Dendritic cell treated with granulocyte-macrophage colony-stimulating factor and Interleukin-4, amounts not matched to agents 40 ng/mL and 50 ng/mL, for 4 days (primary cell): Measurements from ENCODE around the gene BABAM2.
A peak's percentile ranks its signal among the peaks of the same experiment; 100 is the strongest.

Experiments used
- H3K27ac Mint-ChIP-seq: one replicate; pipeline ENCODE4 v1.8.0; 2022; ENCODE audit warnings: mild to moderate bottlenecking, mixed read lengths
- H3K27me3 Mint-ChIP-seq: one replicate; pipeline ENCODE4 v1.8.0; 2022; ENCODE audit warnings: mild to moderate bottlenecking, mixed read lengths
- H3K36me3 Mint-ChIP-seq: one replicate; pipeline ENCODE4 v1.8.0; 2022; ENCODE audit warnings: low read depth, mixed read lengths
- H3K4me1 Mint-ChIP-seq: one replicate; pipeline ENCODE4 v1.8.0; 2022; ENCODE audit warnings: low read depth, mixed read lengths
- H3K4me3 Mint-ChIP-seq: one replicate; pipeline ENCODE4 v1.8.0; 2022; ENCODE audit warnings: mild to moderate bottlenecking, moderate library complexity, mixed read lengths
- H3K9me3 Mint-ChIP-seq: one replicate; pipeline ENCODE4 v1.8.0; 2022; ENCODE audit warnings: mixed read lengths
- intact Hi-C: fragments of 100-400 bp; cut with micrococcal nuclease; formaldehyde crosslinking; loops from one replicate; pipeline ENCODE4 v1.15.0; 2022

BABAM2 gene

GRCh38 chr2:27886322-27886721 lies 4.2 kb upstream of the BABAM2 start:
- no peak overlapping the region for H3K4me3 Mint-ChIP-seq
- peaks cover 5% of the 10 kb centered on the region for H3K9me3 Mint-ChIP-seq
- intact Hi-C loops = loop anchor here (5.0 kb wide), 1 partner anchor 114 kb away; the partner anchor contains the start of gene MRPL33
- peaks cover 16% of the 10 kb centered on the region for H3K36me3 Mint-ChIP-seq
- H3K27me3 Mint-ChIP-seq = no peaks in the 10 kb centered on the region
- H3K4me1 Mint-ChIP-seq = peaks cover 20% of the 10 kb centered on the region
- H3K27ac Mint-ChIP-seq = no peak overlapping the region

- Mint-ChIP-seq H3K9me3 (peaks cover 5% of the 10 kb centered on the region), H3K4me1 (peaks cover 28% of the 10 kb centered on the region), H3K27me3 (no peaks in the 10 kb centered on the region), H3K27ac (no peak overlapping the region), H3K36me3 (peaks cover 16% of the 10 kb centered on the region), H3K4me3 (no peak overlapping the region)
- intact Hi-C loops = loop anchor here (5.0 kb wide), 1 partner anchor 115 kb away; the partner anchor contains the start of gene MRPL33
These were observed 3.4 kb upstream of the BABAM2 start for GRCh38 chr2:27887111-27887510.

- Mint-ChIP-seq H3K4me1 (peaks cover 35% of the 10 kb centered on the region), H3K27me3 (no peaks in the 10 kb centered on the region), H3K27ac (no peak overlapping the region), H3K4me3 (no peak overlapping the region), H3K9me3 (no peaks in the 10 kb centered on the region), H3K36me3 (peaks cover 16% of the 10 kb centered on the region)
- intact Hi-C loops = loop anchor here (5.0 kb wide), 1 partner anchor 116 kb away; the partner anchor contains the start of gene MRPL33
These were observed 2.7 kb upstream of the BABAM2 start for GRCh38 chr2:27887830-27888229.

- Mint-ChIP-seq H3K4me1 (peaks cover 45% of the 10 kb centered on the region), H3K36me3 (peaks cover 16% of the 10 kb centered on the region), H3K27me3 (no peaks in the 10 kb centered on the region), H3K9me3 (no peaks in the 10 kb centered on the region), H3K4me3 (no peak overlapping the region), H3K27ac (no peak overlapping the region)
- intact Hi-C loops = loop anchor here (5.0 kb wide), 1 partner anchor 116 kb away; the partner anchor contains the start of gene MRPL33
These were observed 1.7 kb upstream of the BABAM2 start for GRCh38 chr2:27888790-27889189.

- H3K36me3 Mint-ChIP-seq = peaks cover 21% of the 10 kb centered on the region
- H3K4me3 Mint-ChIP-seq = peak overlapping the region; percentile 97
- peak overlapping the region; percentile 99 for H3K27ac Mint-ChIP-seq
- H3K27me3 Mint-ChIP-seq = no peaks in the 10 kb centered on the region
- intact Hi-C loops = loop anchor here (5.0 to 10.0 kb wide), 5 partner anchors 68 to 558 kb away; partner anchors contain the start of genes FOSL2 and MRPL33
- no peaks in the 10 kb centered on the region for H3K9me3 Mint-ChIP-seq
- H3K4me1 Mint-ChIP-seq = peaks cover 55% of the 10 kb centered on the region
These were observed 769 bp upstream of the BABAM2 start for GRCh38 chr2:27889774-27890145.

- intact Hi-C loops = loop anchor here (1.0 to 10.0 kb wide), 5 partner anchors 29 to 556 kb away; partner anchors contain the start of gene FOSL2
- H3K9me3 Mint-ChIP-seq = no peaks in the 10 kb centered on the region
- H3K36me3 Mint-ChIP-seq = peaks cover 35% of the 10 kb centered on the region
- no peaks in the 10 kb centered on the region for H3K27me3 Mint-ChIP-seq
- peak overlapping the region; percentile 99 for H3K27ac Mint-ChIP-seq
- H3K4me1 Mint-ChIP-seq = peaks cover 62% of the 10 kb centered on the region
- H3K4me3 Mint-ChIP-seq = peak overlapping the region; percentile 97
These were observed 569 bp downstream of the BABAM2 start for GRCh38 chr2:27890924-27891672.

- peak overlapping the region; percentile 99 for H3K27ac Mint-ChIP-seq
- peak overlapping the region; percentile 97 for H3K4me3 Mint-ChIP-seq
- no peaks in the 10 kb centered on the region for H3K27me3 Mint-ChIP-seq
- H3K4me1 Mint-ChIP-seq = peaks cover 67% of the 10 kb centered on the region
- peaks cover 40% of the 10 kb centered on the region for H3K36me3 Mint-ChIP-seq
- intact Hi-C loops = loop anchor here (1.0 to 10.0 kb wide), 5 partner anchors 29 to 556 kb away; partner anchors contain the start of gene FOSL2
- no peaks in the 10 kb centered on the region for H3K9me3 Mint-ChIP-seq
These were observed 1.2 kb downstream of the BABAM2 start for GRCh38 chr2:27891673-27892105.

GRCh38 chr2:27893006-27893405 lies 2.5 kb downstream of the BABAM2 start:
- Mint-ChIP-seq H3K36me3 (peaks cover 45% of the 10 kb centered on the region), H3K27ac (peak overlapping the region; percentile 99), H3K4me1 (peaks cover 81% of the 10 kb centered on the region), H3K27me3 (no peaks in the 10 kb centered on the region), H3K4me3 (no peak overlapping the region), H3K9me3 (no peaks in the 10 kb centered on the region)
- intact Hi-C loops = loop anchor here (5.0 to 10.0 kb wide), 4 partner anchors 64 to 554 kb away; partner anchors contain the start of gene FOSL2

- Mint-ChIP-seq H3K9me3 (no peaks in the 10 kb centered on the region), H3K4me1 (peaks cover 68% of the 10 kb centered on the region), H3K27me3 (no peaks in the 10 kb centered on the region), H3K36me3 (peaks cover 56% of the 10 kb centered on the region), H3K27ac (peak overlapping the region; percentile 81), H3K4me3 (peak overlapping the region; percentile 9)
- intact Hi-C loops = loop anchor here (10.0 kb wide), 1 partner anchor 143 kb away; no protein-coding TSS in a partner anchor
These were observed 7.2 kb downstream of the BABAM2 start for GRCh38 chr2:27897717-27898116.

GRCh38 chr2:27901234-27901633 lies 10.7 kb downstream of the BABAM2 start:
- H3K9me3 Mint-ChIP-seq = no peaks in the 10 kb centered on the region
- no peak overlapping the region for H3K4me3 Mint-ChIP-seq
- no peak overlapping the region for H3K27ac Mint-ChIP-seq
- H3K27me3 Mint-ChIP-seq = no peaks in the 10 kb centered on the region
- intact Hi-C loops = no loop called here
- peaks cover 52% of the 10 kb centered on the region for H3K36me3 Mint-ChIP-seq
- peaks cover 49% of the 10 kb centered on the region for H3K4me1 Mint-ChIP-seq

- Mint-ChIP-seq H3K4me1 (peaks cover 44% of the 10 kb centered on the region), H3K9me3 (no peaks in the 10 kb centered on the region), H3K27me3 (no peaks in the 10 kb centered on the region), H3K4me3 (no peak overlapping the region), H3K27ac (no peak overlapping the region), H3K36me3 (peaks cover 52% of the 10 kb centered on the region)
- intact Hi-C loops = no loop called here
These were observed 11.6 kb downstream of the BABAM2 start for GRCh38 chr2:27902098-27902497.

- Mint-ChIP-seq H3K27ac (peak overlapping the region; percentile 27), H3K27me3 (no peaks in the 10 kb centered on the region), H3K4me1 (peaks cover 34% of the 10 kb centered on the region), H3K9me3 (no peaks in the 10 kb centered on the region), H3K4me3 (no peak overlapping the region), H3K36me3 (peaks cover 58% of the 10 kb centered on the region)
- intact Hi-C loops = no loop called here
These were observed 12.5 kb downstream of the BABAM2 start for GRCh38 chr2:27903018-27903417.

- Mint-ChIP-seq H3K4me1 (peaks cover 27% of the 10 kb centered on the region), H3K27ac (no peak overlapping the region), H3K9me3 (no peaks in the 10 kb centered on the region), H3K4me3 (no peak overlapping the region), H3K36me3 (peaks cover 57% of the 10 kb centered on the region), H3K27me3 (no peaks in the 10 kb centered on the region)
- intact Hi-C loops = no loop called here
These were observed 13.3 kb downstream of the BABAM2 start for GRCh38 chr2:27903649-27904404.

- intact Hi-C loops = no loop called here
- Mint-ChIP-seq H3K4me3 (no peak overlapping the region), H3K4me1 (peaks cover 27% of the 10 kb centered on the region), H3K9me3 (no peaks in the 10 kb centered on the region), H3K27me3 (no peaks in the 10 kb centered on the region), H3K36me3 (peaks cover 52% of the 10 kb centered on the region), H3K27ac (no peak overlapping the region)
These were observed 13.8 kb downstream of the BABAM2 start for GRCh38 chr2:27904405-27904665.
